Measurements from ENCODE around the gene PDLIM4. TPM values are rescaled to one million over a fixed set of nuclear protein-coding genes. Genes with fewer than 3 reads are reported as not detected.

PDLIM4 gene
- total RNA-seq, 1 experiment from 2014 or later: 47.2 TPM

- no peaks in the 10 kb centered on the region for H4K20me1 ChIP-seq (ENCODE audit: insufficient read depth)
- TF ChIP-seq EZH2 (IDR thresholded peaks at IDR 0.05; ENCODE audit: low read depth) (no peak), CTCF (conservative IDR thresholded peaks at IDR 0.05) (no peak)
- peaks cover 4% of the 10 kb centered on the region; the same call in 1 of the 2 replicates for H3F3A ChIP-seq (ENCODE audit: insufficient read depth, low read depth)
- ChIA-PET CTCF (no interaction called here), POLR2A (ENCODE audit: unreplicated experiment) (no interaction called here)
- intact Hi-C loops (cut with micrococcal nuclease; ENCODE audit: unreplicated experiment): no loop called here
- BruUV-seq (replicated peaks): no TSS peak
- H3K4me3 ChIP-seq: no peak overlapping the region
- no peak overlapping the region for H3K27ac ChIP-seq
- H3K36me3 ChIP-seq (ENCODE audit: low read depth): no peaks in the 10 kb centered on the region
- no peak overlapping the region for H3K4me2 ChIP-seq
- H3K9me2 ChIP-seq (ENCODE audit: insufficient read depth): no peaks in the 10 kb centered on the region
- H3K4me1 ChIP-seq (replicated peaks; ENCODE audit: insufficient read depth): no peaks in the 10 kb centered on the region
- H3K79me2 ChIP-seq (ENCODE audit: low read depth): no peaks in the 10 kb centered on the region
- no peak for DNase-seq
- H2AFZ ChIP-seq: no peak overlapping the region
- no peaks in the 10 kb centered on the region for H3K9me3 ChIP-seq (ENCODE audit: insufficient read depth, low read depth)
- no peaks in the 10 kb centered on the region for H3K27me3 ChIP-seq (ENCODE audit: insufficient read depth, low read depth)
Measured at GRCh38 chr5:132310141-132310834, 52.8 kb downstream of the PDLIM4 start.

GRCh38 chr5:132313366-132313765, 55.9 kb downstream of the PDLIM4 start:
- H3K9me2 ChIP-seq (ENCODE audit: insufficient read depth): no peaks in the 10 kb centered on the region
- no peaks in the 10 kb centered on the region for H4K20me1 ChIP-seq (ENCODE audit: insufficient read depth)
- TF ChIP-seq CTCF (conservative IDR thresholded peaks at IDR 0.05): no peak
- no peak for TF ChIP-seq EZH2 (IDR thresholded peaks at IDR 0.05; ENCODE audit: low read depth)
- no peak overlapping the region for H3K27ac ChIP-seq
- BruUV-seq (replicated peaks): no TSS peak
- H3K79me2 ChIP-seq (ENCODE audit: low read depth): no peaks in the 10 kb centered on the region
- H3K4me3 ChIP-seq: no peak overlapping the region
- H3F3A ChIP-seq (ENCODE audit: insufficient read depth, low read depth): peaks cover 4% of the 10 kb centered on the region; the same call in 1 of the 2 replicates
- DNase-seq: no peak
- no peaks in the 10 kb centered on the region for H3K27me3 ChIP-seq (ENCODE audit: insufficient read depth, low read depth)
- no peaks in the 10 kb centered on the region for H3K36me3 ChIP-seq (ENCODE audit: low read depth)
- CTCF ChIA-PET: no interaction called here
- POLR2A ChIA-PET (ENCODE audit: unreplicated experiment): no interaction called here
- H3K4me1 ChIP-seq (replicated peaks; ENCODE audit: insufficient read depth): no peaks in the 10 kb centered on the region
- intact Hi-C loops (cut with micrococcal nuclease; ENCODE audit: unreplicated experiment): no loop called here
- no peak overlapping the region for H3K4me2 ChIP-seq
- H3K9me3 ChIP-seq (ENCODE audit: insufficient read depth, low read depth): no peaks in the 10 kb centered on the region
- no peak overlapping the region for H2AFZ ChIP-seq

GRCh38 chr5:132313961-132314432, 56.5 kb downstream of the PDLIM4 start:
- Histone ChIP-seq H3K27ac (no peak overlapping the region), H3K79me2 (ENCODE audit: low read depth) (no peaks in the 10 kb centered on the region), H2AFZ (no peak overlapping the region), H3K9me3 (ENCODE audit: insufficient read depth, low read depth) (no peaks in the 10 kb centered on the region), H3F3A (ENCODE audit: insufficient read depth, low read depth) (peaks cover 4% of the 10 kb centered on the region; the same call in 1 of the 2 replicates), H3K4me3 (no peak overlapping the region), H3K27me3 (ENCODE audit: insufficient read depth, low read depth) (no peaks in the 10 kb centered on the region), H4K20me1 (ENCODE audit: insufficient read depth) (no peaks in the 10 kb centered on the region), H3K4me2 (no peak overlapping the region), H3K36me3 (ENCODE audit: low read depth) (no peaks in the 10 kb centered on the region), H3K9me2 (ENCODE audit: insufficient read depth) (no peaks in the 10 kb centered on the region), H3K4me1 (replicated peaks; ENCODE audit: insufficient read depth) (no peaks in the 10 kb centered on the region)
- TF ChIP-seq CTCF (conservative IDR thresholded peaks at IDR 0.05) (no peak), EZH2 (IDR thresholded peaks at IDR 0.05; ENCODE audit: low read depth) (no peak)
- BruUV-seq (replicated peaks): no TSS peak
- ChIA-PET CTCF (interaction anchor here (0.6 kb wide), 1 partner anchor 43 kb away, joined by 7 read pairs; no protein-coding TSS in a partner anchor), POLR2A (ENCODE audit: unreplicated experiment) (no interaction called here)
- intact Hi-C loops (cut with micrococcal nuclease; ENCODE audit: unreplicated experiment): no loop called here
- DNase-seq: no peak
